GM20431 (cell line): ENCODE measurements around the gene PHKB.
"Not testable (repeated sequence)": the region's sequence is repeated elsewhere in the genome, so short reads cannot be mapped to it uniquely, and the experiment has no call there.

Source experiments
- in situ Hi-C: fragments of 300-500 bp; cut with MseI, MboI; formaldehyde crosslinking; loops from one replicate; pipeline ENCODE4 v1.15.0; 2020; ENCODE audit warnings: low sequenced_read_pairs; ENCODE audit not compliant: unreplicated experiment

The PHKB gene

GRCh38 chr16:47468070-47468689, 7.0 kb downstream of the PHKB start:
- in situ Hi-C loops: not testable (repeated sequence)

GRCh38 chr16:47469227-47469626, 8.1 kb downstream of the PHKB start:
- in situ Hi-C loops: no loop called here

- in situ Hi-C loops: no loop called here
Observed at GRCh38 chr16:47470211-47470610, 9.1 kb downstream of the PHKB start.

- in situ Hi-C loops: no loop called here
Observed at GRCh38 chr16:47470810-47471209, 9.7 kb downstream of the PHKB start.

GRCh38 chr16:47473004-47473403, 11.9 kb downstream of the PHKB start:
- in situ Hi-C loops: not testable (repeated sequence)

GRCh38 chr16:47473792-47474191, 12.7 kb downstream of the PHKB start:
- in situ Hi-C loops: no loop called here

- in situ Hi-C loops: no loop called here
Observed at GRCh38 chr16:47475786-47476185, 14.7 kb downstream of the PHKB start.

GRCh38 chr16:47476654-47477345, 15.7 kb downstream of the PHKB start:
- in situ Hi-C loops: no loop called here

- in situ Hi-C loops: no loop called here
Observed at GRCh38 chr16:47477679-47478078, 16.5 kb downstream of the PHKB start.

- in situ Hi-C loops: no loop called here
Observed at GRCh38 chr16:47480410-47480809, 19.3 kb downstream of the PHKB start.

GRCh38 chr16:47481698-47482374, 20.7 kb downstream of the PHKB start:
- in situ Hi-C loops: no loop called here

- in situ Hi-C loops: no loop called here
Observed at GRCh38 chr16:47483616-47484015, 22.5 kb downstream of the PHKB start.

GRCh38 chr16:47486856-47487255, 25.7 kb downstream of the PHKB start:
- in situ Hi-C loops: no loop called here

- in situ Hi-C loops: no loop called here
Observed at GRCh38 chr16:47488051-47488450, 26.9 kb downstream of the PHKB start.

GRCh38 chr16:47490471-47490870, 29.3 kb downstream of the PHKB start:
- in situ Hi-C loops: no loop called here

- in situ Hi-C loops: no loop called here
Observed at GRCh38 chr16:47492036-47492427, 30.9 kb downstream of the PHKB start.

- in situ Hi-C loops: no loop called here
Observed at GRCh38 chr16:47492428-47493377, 31.6 kb downstream of the PHKB start.

- in situ Hi-C loops: no loop called here
Observed at GRCh38 chr16:47493381-47494337, 32.5 kb downstream of the PHKB start.

GRCh38 chr16:47499080-47499699, 38.1 kb downstream of the PHKB start:
- in situ Hi-C loops: no loop called here
